Measurements from ENCODE around the gene GDPD1. TPM values are rescaled to one million over a fixed set of nuclear protein-coding genes. Genes with fewer than 3 reads are reported as not detected.
"Not testable (repeated sequence)": the region's sequence is repeated elsewhere in the genome, so short reads cannot be mapped to it uniquely, and the experiment has no call there.

Gene GDPD1
- total RNA-seq, 1 donor from 2014 or later, result 2.1 TPM

DNA sequence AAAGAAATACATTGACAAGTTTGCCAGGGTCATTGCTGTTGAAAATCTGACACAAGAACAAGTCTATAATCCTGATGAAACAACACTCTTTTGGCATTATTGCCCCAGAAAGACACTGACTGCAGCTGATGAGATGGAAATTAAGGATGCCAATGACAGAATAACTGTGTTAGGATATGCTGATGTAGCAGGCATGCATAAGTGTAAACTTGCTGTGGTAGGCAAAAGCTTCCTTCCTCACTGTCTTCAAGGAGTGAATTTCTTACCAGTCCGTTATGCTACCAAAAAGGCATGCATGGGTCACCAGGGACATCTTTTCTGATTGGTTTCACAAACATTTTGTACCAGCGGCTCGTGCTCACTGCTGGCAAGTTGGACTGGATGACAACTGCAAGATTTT is 10.5 kb downstream of the GDPD1 start:
- ATAC-seq (ENCODE audit: poor library complexity) (no peak), DNase-seq (no peak)
- intact Hi-C loops (cut with DNase I), result no loop called here

DNA sequence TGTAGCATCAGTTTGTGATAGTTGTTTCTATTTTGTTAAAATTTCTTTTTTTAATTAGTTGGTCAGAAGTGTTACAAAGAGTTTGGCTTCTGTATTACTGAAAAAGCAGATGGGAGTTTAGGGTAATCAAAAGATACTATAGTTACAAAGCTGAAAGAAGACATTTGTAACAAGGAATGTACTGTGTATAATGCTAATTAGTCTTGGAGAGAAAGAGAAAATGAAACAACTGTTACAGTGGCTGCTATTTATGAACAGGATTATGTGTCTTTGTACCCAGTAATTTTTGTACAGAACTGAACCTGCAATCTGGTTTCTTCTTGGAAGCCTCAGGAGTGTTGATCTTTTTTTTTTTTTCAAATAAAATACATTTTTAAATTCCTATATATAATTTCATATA is 14.3 kb downstream of the GDPD1 start:
- ATAC-seq (ENCODE audit: poor library complexity), result no peak
- no peak for DNase-seq
- intact Hi-C loops (cut with DNase I), result no loop called here

DNA sequence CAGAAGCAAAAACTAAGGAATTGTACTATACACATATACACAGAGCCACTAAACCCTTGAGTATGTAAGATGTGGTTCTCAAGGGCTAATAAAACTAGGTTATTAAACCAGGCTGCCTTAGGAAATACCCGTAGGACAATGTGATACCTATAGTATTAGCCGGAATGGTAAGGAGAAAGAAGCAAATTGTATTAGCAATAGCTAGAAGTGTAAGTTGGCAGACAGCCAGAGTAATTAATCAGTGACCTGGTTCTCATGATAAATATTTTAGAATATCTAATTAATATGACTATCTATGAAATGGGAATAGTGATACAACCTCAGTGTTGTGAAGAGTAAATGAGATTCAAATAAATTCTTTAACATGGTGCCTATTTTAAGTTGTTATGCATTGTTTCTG is 18.6 kb downstream of the GDPD1 start:
- intact Hi-C loops (cut with DNase I), result no loop called here
- DNase-seq, result no peak
- no peak for ATAC-seq (ENCODE audit: poor library complexity)

DNA sequence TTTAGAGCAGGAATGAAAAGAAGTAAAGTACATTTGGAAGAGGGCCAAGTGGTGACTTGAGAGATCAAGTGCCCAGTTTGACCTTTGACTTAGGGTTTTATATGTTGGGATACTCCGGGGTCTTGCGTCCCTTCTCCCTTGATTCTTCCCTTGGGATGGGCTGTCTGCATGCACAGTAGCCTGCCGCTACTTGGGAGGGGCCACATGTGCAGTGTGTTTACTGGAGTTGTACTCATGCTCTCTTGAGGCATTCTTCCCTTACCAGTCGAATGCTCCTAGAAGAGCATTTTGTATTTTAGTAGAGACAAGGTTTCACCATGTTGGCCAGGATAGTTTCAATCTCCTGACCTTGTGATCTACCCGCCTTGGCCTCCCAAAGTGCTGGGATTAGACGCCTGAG is 23.8 kb downstream of the GDPD1 start:
- DNase-seq (no peak), ATAC-seq (ENCODE audit: poor library complexity) (no peak)
- intact Hi-C loops (cut with DNase I), result no loop called here

DNA sequence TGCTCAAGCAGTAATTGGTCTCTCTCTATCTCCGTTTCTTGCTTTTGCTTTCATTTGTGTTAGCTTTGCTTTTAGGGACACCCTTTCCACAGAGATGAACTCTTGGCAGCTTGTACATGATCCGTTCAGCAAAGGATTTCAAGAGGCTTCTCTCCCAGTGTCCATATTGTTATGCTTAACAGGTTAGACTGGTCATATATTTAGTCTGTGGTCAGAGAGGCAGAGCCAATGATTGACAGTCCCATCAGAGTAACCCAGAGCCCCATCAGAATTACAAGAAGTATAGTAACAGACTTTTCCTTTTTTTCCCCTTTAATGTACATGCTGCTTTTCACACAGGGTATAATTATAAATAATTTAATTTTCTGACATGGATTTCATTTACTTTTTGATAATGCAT is 34.4 kb downstream of the GDPD1 start:
- intact Hi-C loops (cut with DNase I), result no loop called here
- no peak for DNase-seq
- ATAC-seq (ENCODE audit: poor library complexity), result no peak

DNA sequence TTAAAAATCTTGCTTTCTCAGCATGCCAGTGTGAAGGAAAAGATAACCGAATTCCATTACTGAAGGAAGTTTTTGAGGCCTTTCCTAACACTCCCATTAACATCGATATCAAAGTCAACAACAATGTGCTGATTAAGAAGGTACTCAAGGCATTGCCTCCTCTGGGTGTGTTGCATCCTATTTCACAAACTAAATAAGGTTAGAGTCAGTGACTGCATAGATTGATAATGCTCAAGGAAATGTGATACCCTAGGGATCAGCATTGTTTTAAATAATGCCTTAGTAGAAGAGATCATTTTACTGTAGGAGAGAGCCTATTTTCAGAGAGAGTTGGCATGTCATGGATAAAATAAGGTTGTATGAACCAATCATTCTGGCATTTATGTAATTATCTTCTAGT is 36.8 kb downstream of the GDPD1 start:
- no peak for ATAC-seq (ENCODE audit: poor library complexity)
- intact Hi-C loops (cut with DNase I), result no loop called here

DNA sequence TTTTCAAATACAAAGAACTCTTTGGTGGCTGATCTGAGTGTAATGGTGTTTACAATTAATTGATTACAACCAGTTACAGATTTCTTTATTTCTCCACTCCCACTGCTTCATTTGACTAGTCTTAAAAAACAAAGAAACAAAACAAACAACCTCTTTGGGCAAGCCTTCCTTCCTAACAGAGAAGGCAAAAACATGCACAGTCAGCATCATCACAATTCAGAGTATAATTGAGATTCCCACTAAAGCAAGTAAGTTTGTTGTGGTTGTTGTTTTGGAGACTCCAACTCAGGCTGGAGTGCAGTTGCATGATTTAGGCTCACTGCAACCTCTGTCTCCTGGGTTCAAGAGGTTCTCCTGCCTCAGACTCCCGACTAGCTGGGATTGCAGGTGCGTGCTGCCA is 40.4 kb downstream of the GDPD1 start:
- no peak for ATAC-seq (ENCODE audit: poor library complexity)
- intact Hi-C loops (cut with DNase I), result no loop called here
- no peak for DNase-seq

More for the DNA sequence above, 36.8 kb downstream of the GDPD1 start:
- no peak for DNase-seq

DNA sequence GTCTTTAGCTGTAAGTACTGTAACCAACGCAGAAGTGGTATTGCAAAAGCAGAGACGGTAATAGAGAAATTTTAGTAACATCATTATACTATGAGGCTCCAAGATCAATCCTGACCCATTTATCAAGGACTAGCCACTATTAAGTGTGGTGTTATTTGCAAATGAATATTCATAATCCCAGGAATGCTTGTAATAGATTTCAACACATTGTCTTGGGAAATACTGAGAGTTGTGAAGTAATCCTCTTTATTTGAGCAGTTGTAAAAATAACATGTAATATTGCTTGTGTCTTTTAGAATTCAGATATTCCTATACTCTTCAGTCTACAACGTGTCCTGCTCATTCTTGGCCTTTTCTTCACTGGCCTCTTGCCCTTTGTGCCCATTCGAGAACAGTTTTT is 46.4 kb downstream of the GDPD1 start:
- intact Hi-C loops (cut with DNase I), result no loop called here
- DNase-seq (no peak), ATAC-seq (ENCODE audit: poor library complexity) (no peak)

DNA sequence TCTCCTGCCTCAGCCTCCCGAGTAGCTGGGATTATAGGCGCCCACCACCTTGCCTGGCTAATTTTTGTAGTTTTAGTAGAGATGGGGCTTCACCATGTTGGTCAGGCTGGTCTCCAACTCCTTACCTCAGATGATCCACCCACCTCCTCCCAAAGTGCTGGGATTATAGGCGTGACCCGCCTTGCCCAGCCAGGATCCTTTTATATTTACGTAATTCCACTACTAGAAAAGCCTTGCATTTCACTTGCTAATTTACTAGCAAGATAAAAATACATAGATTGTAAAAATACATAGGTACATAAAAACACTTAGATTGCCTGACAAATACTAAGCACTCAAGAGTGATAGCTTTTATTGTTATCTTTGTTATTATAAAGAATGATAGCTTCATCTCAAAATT is 47.5 kb downstream of the GDPD1 start:
- no peak for DNase-seq
- ATAC-seq (ENCODE audit: poor library complexity), result no peak
- intact Hi-C loops (cut with DNase I), result no loop called here

DNA sequence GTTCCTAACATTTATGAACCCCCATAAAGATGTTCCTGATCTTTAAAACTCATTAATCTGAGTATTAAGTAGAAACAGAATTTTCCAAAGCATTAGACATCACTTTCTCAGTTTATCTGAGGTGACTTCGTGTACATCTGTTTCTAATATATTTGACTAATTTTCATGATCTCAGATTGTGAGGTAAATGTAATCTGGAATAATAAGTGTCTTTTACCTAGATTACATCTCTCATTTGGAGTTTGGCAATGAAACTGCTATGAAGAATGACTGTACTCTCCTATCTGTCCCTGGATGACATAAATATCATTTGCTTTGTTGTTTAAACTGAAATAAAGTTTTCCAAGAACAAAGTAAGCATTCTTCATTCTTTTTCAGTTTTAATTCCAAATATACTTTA is 55.3 kb downstream of the GDPD1 start:
- intact Hi-C loops (cut with DNase I), result no loop called here
- DNase-seq (no peak), ATAC-seq (ENCODE audit: poor library complexity) (no peak)

DNA sequence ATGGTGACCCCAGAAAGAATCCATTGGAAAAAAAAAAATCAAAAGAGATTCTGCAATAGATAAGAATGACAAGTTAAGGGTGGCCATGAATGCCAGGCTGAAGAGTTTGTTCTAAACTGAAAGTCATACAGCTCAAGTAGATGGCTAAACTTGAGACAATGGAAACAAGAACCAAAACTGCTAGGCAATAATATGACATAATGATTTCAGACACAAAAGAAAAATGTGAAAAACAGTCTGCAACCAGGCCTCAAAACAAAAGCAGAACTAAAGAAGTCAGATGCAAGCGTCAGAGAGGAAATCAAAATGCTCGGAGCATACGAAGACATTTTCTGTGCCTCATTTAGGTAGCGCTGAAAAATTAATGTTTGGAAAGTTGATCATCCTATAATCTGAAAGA is 56.7 kb downstream of the GDPD1 start:
- ATAC-seq (ENCODE audit: poor library complexity) (peak; percentile 51), DNase-seq (no peak)
- intact Hi-C loops (cut with DNase I), result no loop called here

DNA sequence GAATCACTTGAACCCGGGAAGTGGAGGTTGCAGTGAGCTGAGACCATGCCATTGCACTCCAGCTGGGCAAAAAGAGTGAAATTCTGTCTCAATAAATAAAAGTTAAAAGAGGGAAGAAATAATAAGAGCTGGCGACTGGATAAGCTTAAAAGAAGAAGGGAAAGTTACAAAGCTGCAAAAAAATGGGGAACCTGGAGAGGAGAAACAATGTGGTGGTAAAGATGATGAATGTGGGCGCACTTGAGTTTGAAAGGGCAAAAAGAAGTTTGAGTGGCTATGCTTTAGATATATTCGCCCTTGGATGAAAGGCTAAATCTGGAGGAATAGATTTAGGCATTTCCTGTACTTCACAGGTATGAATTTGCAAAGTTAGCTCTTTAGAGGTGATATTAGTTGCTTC is 58.1 kb downstream of the GDPD1 start:
- intact Hi-C loops (cut with DNase I), result no loop called here
- DNase-seq, result no peak
- ATAC-seq (ENCODE audit: poor library complexity), result peak; percentile 41

DNA sequence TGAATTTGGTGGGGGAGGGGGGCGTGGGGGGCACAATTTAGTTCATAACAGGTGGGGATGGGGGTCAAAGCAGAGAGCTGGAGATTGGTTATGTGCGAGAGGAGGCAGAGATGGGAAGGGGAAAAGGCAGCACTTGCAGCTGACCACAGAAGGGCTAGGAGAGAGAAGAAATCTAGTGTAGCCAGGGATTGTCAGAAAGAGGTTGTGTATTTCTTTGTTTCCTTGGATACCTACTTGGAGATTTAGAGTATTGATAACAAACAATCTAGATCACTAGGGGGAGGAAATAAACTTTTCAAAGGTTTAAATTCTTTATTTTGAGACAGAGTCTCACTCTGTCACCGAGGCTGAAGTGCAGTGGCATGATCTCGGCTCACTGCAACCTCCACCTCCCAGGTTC is 64.0 kb downstream of the GDPD1 start:
- no peak for DNase-seq
- intact Hi-C loops (cut with DNase I), result no loop called here
- no peak for ATAC-seq (ENCODE audit: poor library complexity)

DNA sequence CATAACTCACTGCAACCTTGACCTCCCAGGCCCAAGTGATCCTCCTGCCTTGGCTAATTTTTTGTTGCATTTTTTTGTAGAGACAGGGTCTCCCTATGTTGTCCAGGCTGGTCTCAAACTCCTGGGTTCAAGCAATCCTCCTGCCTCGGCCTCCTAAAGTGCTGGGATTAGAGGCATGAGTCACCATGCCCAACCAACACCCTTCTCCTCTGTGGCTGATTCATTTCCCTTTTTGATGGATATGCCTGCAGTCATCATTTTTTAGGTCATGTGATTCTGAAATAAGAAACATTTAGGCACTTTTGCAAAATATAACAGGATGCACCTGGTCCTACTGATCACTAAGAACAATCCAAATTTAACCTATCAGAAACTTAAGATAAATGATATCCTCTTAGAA is 67.1 kb downstream of the GDPD1 start:
- intact Hi-C loops (cut with DNase I), result no loop called here
- ATAC-seq (ENCODE audit: poor library complexity), result peak; percentile 43

DNA sequence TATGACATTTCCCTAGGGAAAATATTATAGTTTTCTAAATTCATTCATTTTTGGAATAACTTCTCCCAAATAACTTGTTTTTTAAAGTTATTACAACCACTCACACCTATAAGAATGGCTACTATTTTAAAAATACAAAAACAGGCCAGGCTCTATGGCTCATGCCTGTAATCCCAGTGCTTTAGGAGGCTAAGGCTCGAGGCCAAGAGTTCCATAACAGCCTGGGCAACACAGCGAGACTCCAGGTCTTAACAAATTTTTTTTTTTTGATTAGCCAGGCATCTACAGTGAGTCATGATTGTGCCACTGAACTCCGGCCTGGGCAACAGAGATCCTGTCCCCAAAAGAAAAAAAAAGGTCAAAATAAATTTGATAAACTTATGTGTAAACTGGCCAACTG is 67.6 kb downstream of the GDPD1 start:
- ATAC-seq (ENCODE audit: poor library complexity) (no peak), DNase-seq (no peak)
- intact Hi-C loops (cut with DNase I), result no loop called here

More for the DNA sequence above, 67.1 kb downstream of the GDPD1 start:
- no peak for DNase-seq

DNA sequence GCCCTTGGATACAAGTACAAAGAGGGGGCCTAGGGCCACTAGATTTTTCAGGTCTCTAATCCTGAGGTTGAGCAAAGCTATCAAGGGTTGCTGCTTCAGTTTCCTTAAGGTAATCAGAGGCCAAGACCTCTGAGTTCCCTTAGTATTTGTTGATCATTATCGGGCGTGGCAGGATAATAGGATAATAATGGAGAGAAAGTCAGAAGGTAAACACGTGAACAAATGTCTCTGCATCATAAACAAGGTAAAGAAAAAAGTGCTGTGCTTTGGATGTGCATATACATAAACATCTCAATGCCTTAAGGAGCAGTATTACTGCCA is 69.6 kb downstream of the GDPD1 start:
- intact Hi-C loops (cut with DNase I), result no loop called here
- no peak for ATAC-seq (ENCODE audit: poor library complexity)

DNA sequence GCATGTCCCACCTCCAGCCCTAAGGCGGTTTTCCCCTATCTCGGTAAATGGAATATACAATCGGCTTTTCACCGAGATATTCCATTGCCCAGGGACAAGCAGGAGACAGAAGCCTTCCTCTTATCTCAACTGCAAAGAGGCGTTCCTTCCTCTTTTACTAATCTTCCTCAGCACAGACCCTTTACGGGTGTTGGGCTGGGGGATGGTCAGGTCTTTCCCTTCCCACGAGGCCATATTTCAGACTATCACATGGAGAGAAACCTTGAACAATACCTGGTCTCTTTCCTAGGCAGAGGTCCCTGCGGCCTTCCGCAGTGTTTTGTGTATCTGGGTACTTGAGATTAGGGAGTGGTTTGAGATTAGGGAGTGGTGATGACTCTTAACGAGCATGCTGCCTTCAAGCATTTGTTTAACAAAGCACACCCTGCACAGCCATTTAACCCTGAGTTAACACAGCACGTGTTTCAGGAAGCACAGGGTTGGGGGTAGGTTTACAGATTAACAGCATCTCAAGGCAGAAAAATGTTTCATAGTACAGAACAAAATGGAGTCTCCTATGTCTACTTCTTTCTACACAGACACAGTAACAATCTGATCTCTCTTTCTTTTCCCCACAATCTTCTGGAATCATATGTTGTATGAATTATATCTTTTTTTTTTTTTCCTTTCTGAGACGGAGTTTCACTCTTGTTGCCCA is 70.1 kb downstream of the GDPD1 start:
- ATAC-seq (ENCODE audit: poor library complexity); intact Hi-C loops (cut with DNase I); DNase-seq: not testable (repeated sequence)

More for the DNA sequence above, 69.6 kb downstream of the GDPD1 start:
- no peak for DNase-seq

DNA sequence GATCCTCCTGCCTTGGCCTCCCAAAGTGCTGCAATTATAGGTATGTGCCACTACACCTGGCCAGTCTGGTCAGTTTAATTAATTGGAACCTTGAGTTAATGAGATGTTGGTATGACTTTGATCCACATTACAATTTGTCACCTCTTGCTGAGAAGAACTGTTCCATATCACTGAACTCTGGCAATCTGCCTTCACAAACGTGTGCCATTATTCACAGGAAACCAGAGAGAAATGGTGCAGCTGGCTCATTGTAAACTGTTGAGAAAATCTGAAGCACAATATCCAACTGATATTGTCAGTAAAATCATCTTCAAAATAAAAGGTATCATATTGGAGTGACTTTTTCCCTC is 71.8 kb downstream of the GDPD1 start:
- intact Hi-C loops (cut with DNase I), result no loop called here
- ATAC-seq (ENCODE audit: poor library complexity), result no peak
- no peak for DNase-seq

DNA sequence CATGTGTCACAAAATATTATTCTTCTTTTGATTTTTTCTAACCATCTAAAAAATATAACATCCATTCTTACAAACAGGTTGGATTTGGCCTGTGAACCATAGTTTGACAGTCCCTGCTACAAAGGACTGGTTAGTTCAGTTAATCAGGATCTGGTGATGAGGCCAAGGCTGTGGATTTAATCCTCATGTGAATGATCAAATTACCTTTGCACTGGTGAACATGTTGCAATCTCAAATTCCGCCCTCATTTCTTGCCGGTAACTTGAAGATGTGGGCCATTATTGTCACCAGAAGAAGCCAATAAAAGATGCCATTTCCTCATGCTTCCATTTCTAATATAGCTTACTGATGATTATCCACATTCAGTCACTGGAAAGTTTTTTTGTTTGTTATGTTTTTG is 75.9 kb downstream of the GDPD1 start:
- ATAC-seq (ENCODE audit: poor library complexity) (no peak), DNase-seq (no peak)
- intact Hi-C loops (cut with DNase I), result no loop called here

DNA sequence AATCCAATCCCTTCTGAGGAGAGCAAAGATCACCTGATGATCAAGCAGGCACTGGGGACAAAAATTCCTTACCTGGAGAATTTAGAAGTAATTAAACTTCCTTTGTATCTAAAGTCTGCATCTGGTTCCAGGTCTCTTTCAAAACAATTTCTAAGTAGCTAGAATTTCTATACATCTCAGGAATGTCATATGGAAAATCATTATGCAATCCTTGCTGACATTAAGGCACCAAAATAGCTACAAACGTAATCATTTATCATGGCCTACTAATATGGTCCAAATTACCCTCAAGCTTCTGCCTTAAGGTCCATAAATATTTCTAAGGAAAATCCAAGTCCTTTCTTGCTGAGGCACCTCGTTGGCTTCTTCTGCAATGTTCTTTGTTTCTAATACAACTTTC is 78.2 kb downstream of the GDPD1 start:
- intact Hi-C loops (cut with DNase I), result no loop called here
- no peak for ATAC-seq (ENCODE audit: poor library complexity)
- no peak for DNase-seq

DNA sequence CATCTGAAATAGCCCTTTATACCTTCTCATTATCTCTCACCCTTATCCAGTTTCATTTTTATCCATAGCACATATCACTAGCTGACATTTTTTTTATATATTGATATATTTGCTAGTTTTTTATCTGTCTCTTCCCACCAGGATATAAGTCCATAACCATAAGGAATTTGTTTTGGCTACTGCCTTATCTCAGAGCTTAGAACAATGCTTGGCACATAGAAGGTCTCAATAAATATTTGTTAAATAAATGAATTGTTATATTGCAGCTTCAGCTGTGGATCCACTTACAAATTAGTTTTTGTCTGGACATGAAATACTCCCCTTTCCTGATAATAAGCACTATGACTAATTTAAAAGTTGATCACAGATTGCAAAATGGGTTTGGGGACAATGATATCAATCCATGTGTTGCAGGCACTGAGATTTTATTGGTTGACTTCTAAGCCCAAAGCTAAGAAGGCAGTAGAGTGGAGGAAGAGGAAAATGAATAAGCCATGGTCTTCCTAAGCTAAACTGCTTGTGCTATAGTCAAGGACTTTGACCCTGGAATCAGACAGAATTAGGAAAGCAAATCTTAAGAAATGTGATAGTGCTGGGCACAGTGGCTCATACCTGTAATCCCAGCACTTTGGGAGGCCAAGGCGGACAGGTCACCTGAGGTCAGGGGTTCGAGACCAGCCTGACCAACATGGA is 79.2 kb downstream of the GDPD1 start:
- DNase-seq, result no peak
- intact Hi-C loops (cut with DNase I), result no loop called here
- no peak for ATAC-seq (ENCODE audit: poor library complexity)

Data from Right ventricle myocardium superior (tissue), 1 donor.